ENCODE results near the gene SS18L1. TPM values are rescaled to one million over a fixed set of nuclear protein-coding genes. Genes with fewer than 3 reads are reported as not detected.
A peak's percentile ranks its signal among the peaks of the same experiment; 100 is the strongest.
"Not testable (repeated sequence)": the region's sequence is repeated elsewhere in the genome, so short reads cannot be mapped to it uniquely, and the experiment has no call there.

SS18L1 gene
- 10 to 100 TPM; 21.0 to 23.3 TPM for total RNA-seq

DNA sequence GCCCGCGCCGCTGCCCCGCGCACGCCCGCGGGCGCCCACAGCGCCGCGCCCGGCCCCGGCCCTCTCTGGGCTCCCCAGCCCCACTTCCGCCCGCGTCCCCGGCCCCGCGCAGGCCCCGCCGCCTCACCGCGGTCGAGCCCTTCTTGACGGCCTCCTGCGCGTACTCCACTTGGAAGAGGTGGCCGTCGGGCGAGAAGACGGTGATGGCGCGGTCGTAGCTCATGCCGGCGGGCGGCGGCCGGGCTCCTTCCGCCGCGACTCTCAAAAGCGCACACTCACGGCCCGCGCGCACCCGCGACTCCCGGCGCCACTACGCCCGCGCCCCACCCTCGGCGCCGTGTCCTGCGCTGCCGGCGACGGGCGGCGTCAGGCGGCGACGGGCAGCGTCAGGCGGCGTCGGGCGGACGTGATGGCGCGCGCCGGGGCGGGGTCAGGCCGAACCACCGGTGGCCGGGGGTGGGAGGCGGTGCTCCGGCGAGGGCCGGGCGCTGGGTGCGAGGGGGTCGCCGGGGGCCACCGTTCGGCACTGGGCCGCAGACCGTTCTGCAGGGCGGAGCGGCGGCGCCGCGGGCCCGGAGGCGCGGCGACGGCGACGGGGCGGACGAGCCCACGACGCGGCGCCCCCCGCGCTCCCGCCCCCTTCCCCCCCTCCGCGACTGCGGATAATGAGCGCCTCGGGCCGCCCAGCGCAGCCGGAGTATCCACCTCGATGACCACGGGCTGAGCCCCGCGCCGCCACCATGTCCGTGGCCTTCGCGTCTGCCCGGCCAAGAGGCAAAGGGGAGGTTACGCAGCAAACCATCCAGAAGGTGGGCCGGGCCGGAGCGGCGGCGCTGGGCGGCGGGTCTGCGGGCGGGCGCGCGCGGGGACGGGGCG, at the start of gene SS18L1, which contains the start of gene PSMA7:
Gene SS18L1, plus strand, starts transcription at position 689 of the 876 bp plus-strand sequence. Its CDS starts 52 bp downstream, at position 741.
Gene PSMA7, minus strand, starts transcription at position 314 of the 876 bp plus-strand sequence. Its CDS starts 91 bp downstream, at position 223.
- H3K4me3 Mint-ChIP-seq = peak within 1 kb of the TSS; percentile 92
- H3K9me3 Mint-ChIP-seq = no peaks in the 10 kb centered on the region
- POLR2A ChIA-PET = interaction anchor here (0.6 to 4.8 kb wide), 9 partner anchors 14 to 231 kb away, joined by 3 to 32 read pairs (median 4); partner anchors contain the start of genes LSM14B and TAF4
- DNase-seq = peak; percentile 93
- H3K4me1 Mint-ChIP-seq = peaks cover 35% of the 10 kb centered on the region
- H3K27ac Mint-ChIP-seq = peak within 1 kb of the TSS; percentile 92
- peaks cover 12% of the 10 kb centered on the region for H3K36me3 Mint-ChIP-seq
- no peaks in the 10 kb centered on the region for H3K27me3 Mint-ChIP-seq
- peak; percentile 85 for ATAC-seq (ENCODE audit: low read depth)

DNA sequence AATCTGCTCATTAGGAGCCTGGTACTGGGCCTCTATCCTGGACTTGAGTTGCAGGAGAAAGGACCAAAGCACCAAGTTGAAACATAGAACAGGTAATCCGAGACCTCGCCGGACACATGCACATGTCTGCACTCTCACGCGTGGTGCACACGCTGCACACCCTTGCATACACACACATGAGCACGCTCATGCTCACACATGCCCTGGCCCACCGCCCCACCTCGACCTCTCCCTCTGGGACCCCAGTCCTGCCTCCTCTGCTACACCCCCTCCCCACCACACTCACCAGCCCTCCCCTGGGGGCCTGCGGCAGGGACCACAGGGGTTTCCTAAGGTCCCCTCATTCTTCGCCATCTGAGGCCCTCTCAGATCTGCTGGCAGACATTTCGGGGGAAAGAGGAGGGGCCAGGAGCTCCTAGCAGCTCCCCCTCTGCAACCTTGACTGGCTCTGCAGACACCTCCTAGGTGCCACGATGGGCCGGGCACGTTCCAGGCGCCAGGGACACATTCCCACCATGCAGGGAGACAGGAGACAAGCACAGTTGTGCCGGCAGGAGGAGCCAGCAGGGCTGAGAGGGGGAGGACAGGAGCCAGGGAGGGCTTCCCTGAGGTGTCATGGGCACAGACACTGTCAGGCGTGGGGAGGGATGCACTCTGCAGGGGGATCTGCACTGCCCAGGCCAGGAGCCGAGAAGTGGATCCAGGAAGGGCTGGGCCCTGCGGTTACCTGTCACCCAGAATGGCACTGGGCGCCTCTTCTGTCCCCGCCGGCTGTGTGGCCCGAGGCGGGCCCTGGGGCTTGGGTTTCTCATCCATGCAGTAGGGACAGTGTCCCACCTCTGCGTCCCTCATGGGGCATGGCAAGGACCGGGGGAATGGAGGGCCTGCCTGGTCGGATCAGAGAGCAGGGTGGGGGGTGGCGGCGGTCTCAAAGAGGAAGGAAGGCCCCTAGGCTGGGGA, 46.9 kb upstream of the SS18L1 start:
- no peak for ATAC-seq (ENCODE audit: low read depth)

GRCh38 chr20:62097881-62098407, 45.6 kb upstream of the SS18L1 start:
- H3K9me3 Mint-ChIP-seq = peaks cover 15% of the 10 kb centered on the region
- H3K4me3 Mint-ChIP-seq = no peak overlapping the region
- H3K27me3 Mint-ChIP-seq = no peaks in the 10 kb centered on the region
- H3K4me1 Mint-ChIP-seq = no peaks in the 10 kb centered on the region
- H3K36me3 Mint-ChIP-seq = peaks cover 3% of the 10 kb centered on the region
- H3K27ac Mint-ChIP-seq = no peak overlapping the region
- ATAC-seq (ENCODE audit: low read depth) (no peak), DNase-seq (no peak)
- POLR2A ChIA-PET = no interaction called here

More for the DNA sequence above, 46.9 kb upstream of the SS18L1 start:
- H3K9me3 Mint-ChIP-seq = peaks cover 12% of the 10 kb centered on the region
- DNase-seq = no peak
- POLR2A ChIA-PET = no interaction called here
- H3K4me1 Mint-ChIP-seq = no peaks in the 10 kb centered on the region
- no peak overlapping the region for H3K27ac Mint-ChIP-seq
- no peak overlapping the region for H3K4me3 Mint-ChIP-seq
- peaks cover 1% of the 10 kb centered on the region for H3K36me3 Mint-ChIP-seq
- H3K27me3 Mint-ChIP-seq = no peaks in the 10 kb centered on the region

DNA sequence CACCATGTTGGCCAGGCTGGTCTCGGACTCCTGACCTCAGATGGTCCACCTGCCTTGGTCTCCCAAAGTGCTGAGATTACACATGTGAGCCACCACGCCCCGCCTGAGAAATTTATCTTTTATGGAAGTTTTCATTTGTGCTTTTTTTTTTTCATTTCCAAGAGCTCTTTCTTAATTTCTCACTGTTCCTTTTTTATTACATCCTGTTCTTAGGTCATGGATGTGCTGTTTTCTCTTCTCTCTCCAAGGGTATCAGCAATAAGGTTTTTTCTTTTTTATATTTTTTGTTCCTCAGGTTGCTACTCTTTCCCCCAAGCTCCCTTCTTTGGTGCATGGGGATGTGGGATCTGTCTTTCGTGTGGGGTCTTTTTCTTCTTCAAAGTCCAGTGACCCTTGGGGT, 42.5 kb upstream of the SS18L1 start:
- no peak overlapping the region for H3K27ac Mint-ChIP-seq
- H3K36me3 Mint-ChIP-seq = peaks cover 8% of the 10 kb centered on the region
- ATAC-seq (ENCODE audit: low read depth) (no peak), DNase-seq (no peak)
- H3K9me3 Mint-ChIP-seq = peaks cover 17% of the 10 kb centered on the region
- no peak overlapping the region for H3K4me3 Mint-ChIP-seq
- POLR2A ChIA-PET = no interaction called here
- peaks cover 4% of the 10 kb centered on the region for H3K27me3 Mint-ChIP-seq
- no peaks in the 10 kb centered on the region for H3K4me1 Mint-ChIP-seq

DNA sequence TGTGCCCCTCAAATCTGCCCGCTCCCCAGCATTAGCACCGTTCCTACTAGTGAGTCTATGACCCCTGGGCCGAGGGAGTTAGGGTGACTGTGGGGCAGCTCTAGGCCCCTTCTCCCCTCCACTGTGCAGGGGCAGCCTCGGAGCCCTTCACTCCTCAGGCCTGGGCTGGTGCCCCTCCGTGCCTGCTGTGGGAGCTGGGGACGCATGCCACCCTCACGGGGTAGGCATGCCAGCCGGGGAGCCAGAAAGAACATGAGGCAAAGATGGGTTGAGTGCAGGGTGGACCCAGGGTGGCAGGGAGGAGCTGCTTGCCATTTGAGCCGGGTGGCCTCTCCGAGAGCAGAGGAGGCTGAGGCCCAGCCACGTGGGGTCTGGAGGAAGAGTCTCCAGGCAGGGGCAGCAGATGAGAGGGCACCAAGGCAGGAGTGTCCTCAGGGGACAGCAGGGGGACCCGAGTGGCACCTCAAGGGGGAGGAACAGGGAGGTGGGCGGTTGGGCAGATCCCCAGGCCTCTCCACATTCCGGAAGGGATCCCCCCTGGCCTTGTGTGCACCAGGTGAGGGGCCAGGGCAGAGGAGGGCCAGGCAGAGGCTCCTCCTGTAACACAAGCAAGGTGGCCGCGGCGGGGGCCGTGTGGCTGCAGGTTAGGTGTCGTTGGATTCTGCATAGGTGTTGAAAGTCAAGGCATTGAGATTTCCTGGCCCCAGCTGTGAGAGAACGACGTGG, 39.9 kb upstream of the SS18L1 start:
- Mint-ChIP-seq H3K9me3 (peaks cover 22% of the 10 kb centered on the region), H3K27ac (no peak overlapping the region), H3K4me1 (no peaks in the 10 kb centered on the region), H3K4me3 (no peak overlapping the region), H3K27me3 (peaks cover 4% of the 10 kb centered on the region), H3K36me3 (peaks cover 8% of the 10 kb centered on the region)
- DNase-seq = no peak
- no peak for ATAC-seq (ENCODE audit: low read depth)
- POLR2A ChIA-PET = no interaction called here

DNA sequence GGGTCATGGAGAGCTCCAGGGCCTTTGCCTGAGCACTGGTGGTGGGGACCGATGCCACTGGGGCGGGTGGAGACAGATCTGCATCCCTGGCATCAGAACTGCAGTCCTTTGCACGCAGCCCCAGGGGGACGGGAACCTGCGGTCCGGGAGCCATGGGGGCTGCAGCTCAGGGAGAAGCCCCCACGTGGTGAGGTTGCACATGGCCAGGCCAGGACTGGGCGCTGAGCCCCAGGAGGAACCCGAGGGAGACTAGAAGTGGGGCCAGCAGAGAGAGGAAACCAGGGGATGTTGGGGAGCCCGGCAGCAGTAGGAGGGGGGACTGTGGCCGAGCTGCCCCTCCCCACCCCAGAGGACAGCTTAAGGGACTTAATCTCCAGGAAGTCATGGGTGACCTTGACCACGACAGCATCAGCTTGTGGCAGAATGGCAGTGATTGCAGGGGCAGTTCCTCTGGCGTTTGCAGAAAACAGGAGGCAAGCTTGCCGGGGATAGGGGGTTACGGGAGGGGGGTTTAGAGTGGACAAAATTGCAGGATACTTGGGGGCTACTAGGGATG, 39.3 kb upstream of the SS18L1 start:
- H3K27ac Mint-ChIP-seq = no peak overlapping the region
- peaks cover 26% of the 10 kb centered on the region for H3K9me3 Mint-ChIP-seq
- POLR2A ChIA-PET = no interaction called here
- H3K4me3 Mint-ChIP-seq = no peak overlapping the region
- H3K27me3 Mint-ChIP-seq = peaks cover 4% of the 10 kb centered on the region
- no peaks in the 10 kb centered on the region for H3K4me1 Mint-ChIP-seq
- H3K36me3 Mint-ChIP-seq = peaks cover 8% of the 10 kb centered on the region
- DNase-seq (no peak), ATAC-seq (ENCODE audit: low read depth) (no peak)

GRCh38 chr20:62104791-62105345, 38.7 kb upstream of the SS18L1 start:
- H3K9me3 Mint-ChIP-seq = peaks cover 28% of the 10 kb centered on the region
- no peak overlapping the region for H3K27ac Mint-ChIP-seq
- peaks cover 4% of the 10 kb centered on the region for H3K27me3 Mint-ChIP-seq
- H3K36me3 Mint-ChIP-seq = peaks cover 6% of the 10 kb centered on the region
- no peak for ATAC-seq (ENCODE audit: low read depth)
- no peaks in the 10 kb centered on the region for H3K4me1 Mint-ChIP-seq
- no peak overlapping the region for H3K4me3 Mint-ChIP-seq
- no peak for DNase-seq
- POLR2A ChIA-PET = no interaction called here

- no peak for DNase-seq
- Mint-ChIP-seq H3K9me3 (peaks cover 27% of the 10 kb centered on the region), H3K4me3 (no peak overlapping the region), H3K27me3 (peaks cover 4% of the 10 kb centered on the region), H3K27ac (no peak overlapping the region), H3K36me3 (peaks cover 6% of the 10 kb centered on the region), H3K4me1 (no peaks in the 10 kb centered on the region)
- POLR2A ChIA-PET = no interaction called here
- ATAC-seq (ENCODE audit: low read depth) = no peak
Observed at GRCh38 chr20:62105592-62105991, 38.0 kb upstream of the SS18L1 start.

GRCh38 chr20:62111148-62111547, 32.4 kb upstream of the SS18L1 start:
- H3K4me3 Mint-ChIP-seq = no peak overlapping the region
- POLR2A ChIA-PET = no interaction called here
- no peaks in the 10 kb centered on the region for H3K36me3 Mint-ChIP-seq
- H3K4me1 Mint-ChIP-seq = no peaks in the 10 kb centered on the region
- ATAC-seq (ENCODE audit: low read depth) = no peak
- H3K27ac Mint-ChIP-seq = no peak overlapping the region
- DNase-seq = no peak
- H3K9me3 Mint-ChIP-seq = peaks cover 35% of the 10 kb centered on the region
- H3K27me3 Mint-ChIP-seq = no peaks in the 10 kb centered on the region

GRCh38 chr20:62112368-62112767, 31.2 kb upstream of the SS18L1 start:
- Mint-ChIP-seq H3K36me3 (no peaks in the 10 kb centered on the region), H3K4me1 (peaks cover 2% of the 10 kb centered on the region), H3K9me3 (peaks cover 32% of the 10 kb centered on the region), H3K4me3 (no peak overlapping the region), H3K27ac (no peak overlapping the region), H3K27me3 (no peaks in the 10 kb centered on the region)
- no peak for DNase-seq
- no peak for ATAC-seq (ENCODE audit: low read depth)
- POLR2A ChIA-PET = no interaction called here

DNA sequence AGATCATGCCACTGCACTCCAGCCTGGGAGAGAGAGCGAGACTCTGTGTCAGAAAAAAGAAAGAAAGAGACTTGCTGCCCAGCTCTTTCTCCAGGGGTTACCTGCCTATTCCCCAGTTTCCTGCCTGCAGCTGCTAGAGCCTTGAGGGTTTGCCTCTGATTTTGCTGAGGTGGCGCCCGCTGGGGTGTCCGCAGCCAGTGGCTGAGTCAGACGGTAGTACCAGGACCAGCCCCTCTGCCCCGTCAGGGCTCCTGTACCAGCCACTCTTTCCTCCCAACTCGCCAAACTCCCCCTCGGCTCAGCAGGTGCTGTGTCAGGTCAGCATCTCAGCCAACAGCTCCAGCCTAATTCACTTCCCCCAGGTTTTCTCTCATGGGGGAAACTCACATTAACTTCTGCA, 28.7 kb upstream of the SS18L1 start:
- no peak for DNase-seq
- Mint-ChIP-seq H3K4me3 (no peak overlapping the region), H3K27me3 (no peaks in the 10 kb centered on the region), H3K9me3 (peaks cover 23% of the 10 kb centered on the region), H3K4me1 (peaks cover 13% of the 10 kb centered on the region), H3K27ac (no peak overlapping the region), H3K36me3 (no peaks in the 10 kb centered on the region)
- POLR2A ChIA-PET = no interaction called here
- ATAC-seq (ENCODE audit: low read depth) = no peak

- DNase-seq; H3K27me3 Mint-ChIP-seq; POLR2A ChIA-PET; H3K4me3 Mint-ChIP-seq; H3K36me3 Mint-ChIP-seq; ATAC-seq (ENCODE audit: low read depth): not testable (repeated sequence)
- peaks cover 19% of the 10 kb centered on the region for H3K9me3 Mint-ChIP-seq
- peak overlapping the region; percentile 30 for H3K27ac Mint-ChIP-seq
- peaks cover 13% of the 10 kb centered on the region for H3K4me1 Mint-ChIP-seq
Observed at GRCh38 chr20:62115800-62116407, 27.7 kb upstream of the SS18L1 start.

All from activated naive CD8-positive, alpha-beta T cell treated with anti-CD3 and anti-CD28 coated beads, Interleukin-2, amount 10 ng/mL, durations not matched to agents 7 days and 5 days (primary cell).